Hematopoietic multipotent progenitor cell treated with erythropoietin and hydrocortisone succinate and interleukin-3 and kit ligand, for 6 days (in vitro differentiated cells): ENCODE data around the gene IFT43.
A peak's percentile ranks its signal among the peaks of the same experiment; 100 is the strongest.

Experiments
- DNase-seq: peaks from one replicate; pipeline ENCODE4 v3.0.0-alpha.2; 2015

IFT43 gene

GRCh38 chr14:76083796-76084765 is 98.5 kb downstream of the IFT43 start:
- DNase-seq, result no peak

GRCh38 chr14:76085358-76085757 is 99.8 kb downstream of the IFT43 start:
- DNase-seq, result no peak

GRCh38 chr14:76086636-76087035 is 101.1 kb downstream of the IFT43 start:
- DNase-seq, result no peak

- DNase-seq, result no peak
These were observed 102.8 kb downstream of the IFT43 start for GRCh38 chr14:76088326-76088725.

DNA sequence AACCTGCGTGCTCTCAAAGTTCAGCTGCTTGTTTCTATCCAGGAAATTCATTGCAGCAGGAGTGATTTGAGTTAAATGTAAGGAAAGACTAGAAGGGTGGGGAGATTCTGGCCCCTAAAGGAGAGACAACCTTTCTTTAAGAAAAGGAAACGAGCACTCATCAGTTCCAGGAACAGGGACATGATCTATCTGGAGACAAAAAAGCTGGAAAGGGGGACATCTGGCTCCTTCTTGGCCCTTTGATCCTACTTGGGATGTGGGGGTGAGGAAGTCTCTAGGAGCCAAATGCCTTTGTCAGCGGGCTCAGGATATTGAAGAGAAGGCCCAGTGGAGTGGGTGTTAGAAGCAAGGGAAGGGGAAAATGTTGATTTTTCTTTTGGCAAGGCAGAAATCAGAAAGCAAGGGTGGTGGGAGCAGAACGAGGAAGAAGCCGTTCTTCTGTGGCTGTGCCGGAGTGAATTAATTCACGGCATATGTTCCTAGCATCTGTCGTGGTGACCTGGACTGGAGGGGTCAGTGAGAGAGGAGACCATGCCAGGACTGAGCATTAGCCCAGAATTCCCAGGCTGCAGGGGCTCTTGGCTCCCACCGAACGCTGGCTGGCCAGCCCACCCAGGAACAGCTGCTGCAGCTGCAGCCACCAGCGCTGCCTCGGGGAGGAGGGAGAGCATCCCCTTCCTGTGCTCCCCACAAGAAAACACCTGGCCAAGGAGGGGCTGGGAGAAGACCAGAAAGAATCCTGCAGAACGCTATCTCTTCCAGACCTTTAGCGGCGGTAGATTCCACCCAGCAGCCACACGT is 103.4 kb downstream of the IFT43 start:
- no peak for DNase-seq

DNA sequence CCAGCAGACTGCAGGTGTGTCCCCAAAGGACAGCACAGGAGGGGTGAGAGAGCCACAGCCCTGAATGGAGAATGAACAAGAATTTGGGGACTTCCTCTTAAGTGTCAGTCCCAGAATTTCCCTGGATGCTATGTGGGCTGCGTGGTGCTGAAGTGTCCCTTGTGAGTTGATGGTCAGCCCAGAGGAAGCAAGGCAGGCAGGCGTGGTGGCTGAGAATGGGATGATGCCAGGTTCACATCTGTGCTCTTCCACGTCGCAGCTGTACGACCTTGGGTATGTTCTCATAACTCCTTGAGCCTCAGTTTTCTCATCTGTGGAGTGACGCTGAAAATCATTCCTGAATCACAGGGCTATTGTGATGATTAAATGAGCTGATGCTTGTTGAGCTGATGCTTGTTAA is 104.0 kb downstream of the IFT43 start:
- no peak for DNase-seq

DNA sequence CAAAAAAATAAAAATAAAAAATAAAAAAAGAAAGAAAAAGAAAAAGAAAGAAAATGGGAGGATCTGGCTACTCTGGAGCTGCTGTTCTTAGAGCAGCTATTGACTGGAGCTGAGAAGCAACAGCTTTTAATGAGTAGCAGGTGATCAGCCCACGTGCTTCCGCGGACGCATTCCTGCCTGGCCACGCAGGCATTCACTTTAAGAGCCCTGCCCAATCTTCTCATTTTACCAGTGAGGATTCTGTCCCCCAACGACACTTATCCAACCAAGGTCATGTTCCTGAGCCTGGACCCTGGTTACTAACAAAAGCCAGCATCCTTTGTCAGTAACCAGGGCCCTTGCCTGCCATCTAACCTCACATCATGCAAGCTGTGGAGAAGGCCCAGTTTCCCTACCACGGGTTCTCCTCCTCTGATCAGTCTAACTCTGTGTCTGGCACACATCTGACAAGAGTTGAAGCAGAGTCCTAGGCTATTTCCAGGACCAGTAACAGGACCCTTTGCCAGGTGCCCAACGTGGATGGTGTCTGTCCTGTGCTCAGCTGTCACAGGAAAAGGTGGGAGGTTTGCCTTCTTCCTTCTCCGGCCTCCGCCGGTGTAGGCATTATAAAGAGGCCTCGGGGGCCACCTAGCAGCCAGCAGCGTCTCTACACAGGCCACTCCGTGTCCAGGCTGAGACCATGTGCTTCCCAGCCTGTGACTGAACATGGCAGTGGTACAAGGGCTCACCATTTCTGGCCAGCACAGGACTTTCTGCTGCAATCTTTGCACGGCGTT is 105.2 kb downstream of the IFT43 start:
- DNase-seq, result peak; percentile 15

DNA sequence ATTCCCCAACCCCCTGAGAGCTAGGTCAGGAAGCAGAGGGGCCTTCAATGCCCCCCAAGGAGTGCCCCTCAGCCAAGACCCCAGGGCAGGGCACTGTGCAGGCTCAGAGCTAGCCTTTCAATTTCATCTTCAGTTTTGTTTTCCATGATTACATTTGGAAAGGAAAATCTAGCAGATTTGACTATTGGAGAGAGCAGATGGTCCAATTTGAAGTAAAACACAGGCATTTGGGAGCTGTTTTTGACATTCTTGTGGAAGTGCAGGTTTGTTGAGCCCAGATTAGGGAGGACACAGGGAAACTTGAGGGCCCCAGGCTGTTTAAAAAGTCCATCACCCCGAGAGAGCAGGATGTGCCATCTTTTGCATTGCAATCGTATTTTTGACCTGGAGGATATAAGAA is 107.5 kb downstream of the IFT43 start:
- DNase-seq, result no peak

GRCh38 chr14:76096257-76096656 is 110.7 kb downstream of the IFT43 start:
- DNase-seq, result no peak

GRCh38 chr14:76097547-76097946 is 112.0 kb downstream of the IFT43 start:
- no peak for DNase-seq

- no peak for DNase-seq
These were observed 112.5 kb downstream of the IFT43 start for GRCh38 chr14:76098047-76098446.

GRCh38 chr14:76098916-76099675 is 113.5 kb downstream of the IFT43 start:
- DNase-seq, result no peak

GRCh38 chr14:76100236-76100635 is 114.7 kb downstream of the IFT43 start:
- DNase-seq, result no peak

DNA sequence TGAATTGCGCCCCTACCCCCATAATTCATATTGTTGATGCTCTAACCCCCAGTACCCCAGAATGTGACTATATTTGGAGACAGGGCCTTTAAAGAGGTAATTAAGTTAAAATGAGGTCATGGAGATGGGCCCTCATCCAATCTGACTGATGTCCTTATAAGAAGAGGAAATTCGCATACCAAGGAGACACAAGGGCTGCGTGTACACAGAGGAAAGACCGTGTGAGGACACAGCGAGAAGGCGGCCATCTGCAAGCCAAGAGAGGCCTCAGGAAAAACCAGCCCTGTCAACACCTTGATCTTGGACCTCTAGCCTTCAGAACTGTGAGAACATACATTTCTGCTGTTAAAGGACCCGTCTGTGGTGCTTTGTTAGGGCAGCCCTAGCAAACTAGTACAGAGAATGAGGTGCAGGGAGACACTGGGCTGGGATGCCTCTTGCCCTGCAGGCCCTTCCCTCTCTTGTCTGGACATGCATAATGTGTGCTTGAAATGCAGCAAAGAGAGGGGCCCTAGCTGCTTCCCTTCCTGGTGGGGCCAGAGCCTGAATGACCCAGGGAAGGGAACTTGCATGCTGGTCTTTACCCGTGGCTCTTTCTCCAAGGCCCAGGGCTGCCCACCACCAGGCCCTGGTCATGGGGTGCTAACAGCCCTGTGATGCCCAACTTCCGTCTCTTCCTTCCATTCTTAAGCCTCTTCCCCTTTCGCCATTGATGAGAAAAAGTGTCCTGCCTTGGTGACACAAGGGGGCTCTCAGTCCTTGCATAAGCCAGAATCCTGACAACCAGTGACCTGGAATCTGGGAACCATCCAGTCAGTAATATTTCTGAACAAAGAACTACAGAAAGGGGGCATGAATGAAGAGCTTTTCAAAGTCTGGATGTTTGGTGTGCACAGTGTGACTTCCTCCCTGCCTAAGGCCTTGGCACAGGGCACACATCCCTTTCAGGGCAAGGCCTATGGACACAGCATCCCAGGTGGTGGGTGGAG is 116.1 kb downstream of the IFT43 start:
- no peak for DNase-seq

DNA sequence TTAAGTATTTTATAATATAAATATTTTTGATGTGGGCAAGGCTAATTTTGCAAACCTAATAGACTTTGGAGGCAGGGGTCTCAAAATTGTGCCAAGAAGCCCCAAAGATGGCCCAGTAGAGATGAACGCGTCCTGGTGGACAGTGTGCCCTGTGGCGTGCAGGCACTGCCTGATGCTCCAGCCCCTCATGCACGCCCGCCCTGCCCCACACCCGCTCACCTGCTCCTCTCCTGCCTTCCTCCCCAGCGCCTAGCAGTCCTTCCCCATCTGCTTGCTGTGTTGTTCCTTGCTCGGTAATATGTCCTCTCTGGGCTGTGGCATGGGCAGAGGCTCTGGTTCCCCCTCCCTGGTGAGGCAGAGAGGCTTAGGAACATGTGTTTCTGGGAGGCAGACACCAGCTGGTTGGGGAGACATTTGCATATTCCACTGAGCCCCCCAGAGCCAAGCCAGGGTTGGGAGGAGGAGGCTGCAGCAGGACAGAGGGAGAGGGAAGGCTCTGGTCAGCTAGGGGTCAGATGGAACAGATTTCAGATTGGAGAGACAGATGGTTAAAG is 119.3 kb downstream of the IFT43 start:
- no peak for DNase-seq

GRCh38 chr14:76106188-76106587 is 120.6 kb downstream of the IFT43 start:
- DNase-seq, result no peak

DNA sequence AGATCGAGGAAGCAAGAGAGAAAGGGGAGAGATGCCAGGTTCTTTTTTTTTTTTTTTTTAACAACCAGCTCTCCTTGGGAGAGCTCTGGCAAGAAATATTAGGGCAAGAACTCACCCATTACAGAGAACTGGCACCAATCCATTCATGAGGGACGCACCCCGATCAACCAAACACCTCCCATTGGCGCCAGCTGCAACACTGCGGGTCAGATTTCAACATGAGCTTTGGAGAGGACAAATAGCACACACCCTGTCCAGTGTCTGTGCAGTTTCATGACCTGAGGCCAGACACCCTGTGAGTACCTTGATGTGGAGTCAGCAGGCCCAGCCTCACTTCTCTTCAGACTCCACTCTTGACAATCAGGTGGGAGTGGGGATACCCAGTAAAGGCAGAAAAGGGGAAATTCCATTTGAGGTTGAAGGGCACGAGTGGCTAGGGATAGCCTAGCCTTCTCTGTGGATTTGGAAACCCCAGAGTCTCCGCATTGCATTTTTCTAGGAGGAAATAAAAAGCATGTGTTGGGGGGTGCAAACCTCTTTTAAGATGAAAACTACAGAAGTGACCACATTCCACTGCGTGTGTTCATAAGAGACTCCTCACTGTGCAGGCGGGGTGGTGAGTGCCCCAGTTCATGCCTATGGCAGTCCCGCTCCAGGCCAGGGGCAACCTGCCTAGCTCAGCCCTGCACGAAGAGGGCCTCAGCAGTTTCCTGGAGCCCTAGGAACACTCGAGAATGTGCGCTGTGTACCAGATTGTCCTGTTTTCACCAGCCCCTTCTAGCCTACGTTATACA is 123.7 kb downstream of the IFT43 start:
- no peak for DNase-seq

DNA sequence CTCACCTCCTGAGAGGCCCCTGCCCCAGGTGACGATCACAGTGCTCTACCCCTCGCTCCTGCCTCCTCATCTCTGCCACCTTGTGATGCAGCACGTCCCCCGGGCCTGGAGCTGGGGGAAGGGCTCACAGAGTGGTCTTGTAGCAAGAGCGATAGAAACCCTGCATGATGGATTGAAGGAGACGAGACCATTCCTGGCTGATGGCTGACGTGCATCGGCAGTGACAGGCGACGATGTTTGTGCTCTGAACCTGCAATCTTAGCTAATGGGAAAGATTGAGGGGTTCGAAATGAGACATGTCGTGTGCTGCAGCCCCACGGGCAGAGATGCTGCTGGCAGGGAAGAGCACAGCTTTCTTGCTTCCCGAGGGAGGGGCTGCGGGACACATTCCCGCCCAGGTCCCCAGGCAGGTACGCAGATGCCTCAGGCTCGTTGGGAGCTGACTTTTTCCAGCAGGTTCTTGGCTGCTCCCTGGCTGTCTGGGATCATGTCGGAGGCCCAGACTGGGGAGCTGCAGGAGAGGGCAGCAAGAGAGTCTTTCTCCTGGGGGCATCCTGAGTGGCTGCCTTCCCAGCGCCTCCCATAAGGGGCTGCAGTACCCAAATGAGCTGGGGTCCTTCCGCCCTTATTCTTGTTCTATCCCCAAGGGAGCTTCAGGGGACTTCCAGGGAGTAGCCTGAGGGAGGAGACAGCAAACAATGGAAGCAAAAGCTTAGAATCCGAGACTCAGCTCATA is 127.5 kb downstream of the IFT43 start:
- no peak for DNase-seq

DNA sequence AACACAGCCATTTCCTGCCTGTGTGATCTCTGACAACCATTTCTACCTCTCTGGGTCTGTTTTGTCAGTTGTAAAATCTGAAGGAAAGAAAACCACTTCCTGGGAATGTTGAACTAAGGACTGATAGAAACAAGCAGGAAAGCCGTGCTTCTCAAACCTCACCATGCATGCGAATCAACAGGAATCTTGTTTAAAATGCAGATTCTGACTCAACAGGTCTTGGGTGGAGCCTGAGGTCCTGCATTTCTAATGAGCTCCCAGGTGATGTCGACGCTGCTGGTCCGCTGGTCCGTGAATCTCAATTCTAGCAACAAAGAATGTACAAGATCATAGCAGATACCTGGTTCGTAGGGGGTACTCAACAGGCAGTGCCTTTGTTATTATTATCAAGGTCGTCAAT is 128.1 kb downstream of the IFT43 start:
- no peak for DNase-seq
